Measurements from ENCODE around the gene AHNAK2.

DNA sequence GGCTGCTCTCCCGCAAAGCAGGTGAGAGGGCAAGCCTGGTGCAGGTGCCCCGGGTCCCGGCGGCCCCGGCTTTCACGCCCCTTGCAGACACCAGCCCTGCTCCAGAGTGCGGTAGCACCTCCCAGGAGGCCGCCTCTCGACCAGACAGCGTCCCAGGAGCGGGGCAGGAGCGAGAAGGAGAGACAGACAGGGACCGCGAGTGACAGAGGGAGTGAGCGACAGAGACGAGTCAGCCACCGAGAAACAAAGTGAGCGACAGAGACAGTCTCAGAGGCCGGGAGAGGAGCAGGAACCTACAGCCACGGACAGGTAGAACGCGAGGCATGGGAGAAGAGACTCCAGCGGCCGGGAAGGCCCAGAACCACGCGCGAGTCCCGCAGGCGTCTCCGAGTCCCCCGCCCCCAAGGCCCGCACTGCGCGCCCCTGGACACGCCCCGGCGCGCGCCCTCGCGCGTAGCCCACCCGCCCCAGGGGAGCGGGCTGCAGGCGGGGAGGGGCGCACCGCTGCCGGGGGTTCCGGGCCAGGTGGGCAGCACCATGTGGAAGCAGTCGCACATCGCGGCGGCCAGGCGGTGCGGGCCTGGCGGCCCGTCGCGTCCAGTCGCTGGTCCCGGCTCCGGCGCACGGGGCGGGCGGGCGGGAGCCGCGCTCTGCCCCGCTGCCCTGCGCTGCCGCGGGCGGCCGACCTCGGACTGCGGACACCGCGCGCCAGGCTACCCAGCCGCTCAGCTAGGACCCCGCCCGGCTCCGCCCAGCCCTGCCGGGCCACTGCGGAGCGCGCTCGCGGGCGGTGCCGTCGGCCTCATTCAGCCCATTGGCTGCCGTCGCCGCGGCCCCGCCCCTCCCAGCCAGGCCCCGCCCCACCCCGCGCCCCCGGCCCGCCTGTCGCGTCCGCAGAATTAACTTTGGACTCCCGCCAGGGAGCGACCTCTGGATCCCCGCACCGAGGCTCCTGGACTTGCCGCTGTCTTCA, at the start of gene AHNAK2:
- TF ChIP-seq, protein P1, sequence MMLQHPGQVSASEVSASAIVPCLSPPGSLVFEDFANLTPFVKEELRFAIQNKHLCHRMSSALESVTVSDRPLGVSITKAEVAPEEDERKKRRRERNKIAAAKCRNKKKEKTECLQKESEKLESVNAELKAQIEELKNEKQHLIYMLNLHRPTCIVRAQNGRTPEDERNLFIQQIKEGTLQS (IDR thresholded peaks at IDR 0.05) = no peak
- TF ChIP-seq POLR2AphosphoS5 (IDR thresholded peaks at IDR 0.05; ENCODE audit: low read depth, low read length) (peak; percentile 91), POLR2A (IDR thresholded peaks at IDR 0.05; ENCODE audit: borderline replicate concordance, extremely low read depth, insufficient read depth, insufficient read length) (peak; percentile 67), SP1 (IDR thresholded peaks at IDR 0.05; ENCODE audit: low read depth) (no peak), ELF1 (IDR thresholded peaks at IDR 0.05; ENCODE audit: borderline replicate concordance, low read depth) (no peak), YY1 (IDR thresholded peaks at IDR 0.05; ENCODE audit: extremely low read depth, insufficient replicate concordance, low read depth, low read length) (peak; percentile 10), TCF7L2 (IDR thresholded peaks at IDR 0.05; ENCODE audit: borderline replicate concordance, extremely low read depth, insufficient read depth, insufficient read length) (no peak), EZH2 (IDR thresholded peaks at IDR 0.05) (no peak), EZH2phosphoT487 (IDR thresholded peaks at IDR 0.05; ENCODE audit: borderline replicate concordance) (no peak), EGR1 (IDR thresholded peaks at IDR 0.05; ENCODE audit: low read depth) (no peak), ZNF274 (IDR thresholded peaks at IDR 0.05; ENCODE audit: low read depth, low read length) (no peak)
- TF ChIP-seq, protein P2, sequence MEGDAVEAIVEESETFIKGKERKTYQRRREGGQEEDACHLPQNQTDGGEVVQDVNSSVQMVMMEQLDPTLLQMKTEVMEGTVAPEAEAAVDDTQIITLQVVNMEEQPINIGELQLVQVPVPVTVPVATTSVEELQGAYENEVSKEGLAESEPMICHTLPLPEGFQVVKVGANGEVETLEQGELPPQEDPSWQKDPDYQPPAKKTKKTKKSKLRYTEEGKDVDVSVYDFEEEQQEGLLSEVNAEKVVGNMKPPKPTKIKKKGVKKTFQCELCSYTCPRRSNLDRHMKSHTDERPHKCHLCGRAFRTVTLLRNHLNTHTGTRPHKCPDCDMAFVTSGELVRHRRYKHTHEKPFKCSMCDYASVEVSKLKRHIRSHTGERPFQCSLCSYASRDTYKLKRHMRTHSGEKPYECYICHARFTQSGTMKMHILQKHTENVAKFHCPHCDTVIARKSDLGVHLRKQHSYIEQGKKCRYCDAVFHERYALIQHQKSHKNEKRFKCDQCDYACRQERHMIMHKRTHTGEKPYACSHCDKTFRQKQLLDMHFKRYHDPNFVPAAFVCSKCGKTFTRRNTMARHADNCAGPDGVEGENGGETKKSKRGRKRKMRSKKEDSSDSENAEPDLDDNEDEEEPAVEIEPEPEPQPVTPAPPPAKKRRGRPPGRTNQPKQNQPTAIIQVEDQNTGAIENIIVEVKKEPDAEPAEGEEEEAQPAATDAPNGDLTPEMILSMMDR (IDR thresholded peaks at IDR 0.05 in 2 of 3, conservative IDR thresholded peaks at IDR 0.05 in 1 of 3; ENCODE audit: borderline replicate concordance in 1 of 3, insufficient read depth in 1 of 3, low read depth in 2 of 3, low read length in 2 of 3) = no peak
- TF ChIP-seq, protein P3, sequence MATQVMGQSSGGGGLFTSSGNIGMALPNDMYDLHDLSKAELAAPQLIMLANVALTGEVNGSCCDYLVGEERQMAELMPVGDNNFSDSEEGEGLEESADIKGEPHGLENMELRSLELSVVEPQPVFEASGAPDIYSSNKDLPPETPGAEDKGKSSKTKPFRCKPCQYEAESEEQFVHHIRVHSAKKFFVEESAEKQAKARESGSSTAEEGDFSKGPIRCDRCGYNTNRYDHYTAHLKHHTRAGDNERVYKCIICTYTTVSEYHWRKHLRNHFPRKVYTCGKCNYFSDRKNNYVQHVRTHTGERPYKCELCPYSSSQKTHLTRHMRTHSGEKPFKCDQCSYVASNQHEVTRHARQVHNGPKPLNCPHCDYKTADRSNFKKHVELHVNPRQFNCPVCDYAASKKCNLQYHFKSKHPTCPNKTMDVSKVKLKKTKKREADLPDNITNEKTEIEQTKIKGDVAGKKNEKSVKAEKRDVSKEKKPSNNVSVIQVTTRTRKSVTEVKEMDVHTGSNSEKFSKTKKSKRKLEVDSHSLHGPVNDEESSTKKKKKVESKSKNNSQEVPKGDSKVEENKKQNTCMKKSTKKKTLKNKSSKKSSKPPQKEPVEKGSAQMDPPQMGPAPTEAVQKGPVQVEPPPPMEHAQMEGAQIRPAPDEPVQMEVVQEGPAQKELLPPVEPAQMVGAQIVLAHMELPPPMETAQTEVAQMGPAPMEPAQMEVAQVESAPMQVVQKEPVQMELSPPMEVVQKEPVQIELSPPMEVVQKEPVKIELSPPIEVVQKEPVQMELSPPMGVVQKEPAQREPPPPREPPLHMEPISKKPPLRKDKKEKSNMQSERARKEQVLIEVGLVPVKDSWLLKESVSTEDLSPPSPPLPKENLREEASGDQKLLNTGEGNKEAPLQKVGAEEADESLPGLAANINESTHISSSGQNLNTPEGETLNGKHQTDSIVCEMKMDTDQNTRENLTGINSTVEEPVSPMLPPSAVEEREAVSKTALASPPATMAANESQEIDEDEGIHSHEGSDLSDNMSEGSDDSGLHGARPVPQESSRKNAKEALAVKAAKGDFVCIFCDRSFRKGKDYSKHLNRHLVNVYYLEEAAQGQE (IDR thresholded peaks at IDR 0.05; ENCODE audit: low read depth) = no peak

Data from HCT116 (cell line).